ENCODE data around the gene KIF9.

Gene KIF9

DNA sequence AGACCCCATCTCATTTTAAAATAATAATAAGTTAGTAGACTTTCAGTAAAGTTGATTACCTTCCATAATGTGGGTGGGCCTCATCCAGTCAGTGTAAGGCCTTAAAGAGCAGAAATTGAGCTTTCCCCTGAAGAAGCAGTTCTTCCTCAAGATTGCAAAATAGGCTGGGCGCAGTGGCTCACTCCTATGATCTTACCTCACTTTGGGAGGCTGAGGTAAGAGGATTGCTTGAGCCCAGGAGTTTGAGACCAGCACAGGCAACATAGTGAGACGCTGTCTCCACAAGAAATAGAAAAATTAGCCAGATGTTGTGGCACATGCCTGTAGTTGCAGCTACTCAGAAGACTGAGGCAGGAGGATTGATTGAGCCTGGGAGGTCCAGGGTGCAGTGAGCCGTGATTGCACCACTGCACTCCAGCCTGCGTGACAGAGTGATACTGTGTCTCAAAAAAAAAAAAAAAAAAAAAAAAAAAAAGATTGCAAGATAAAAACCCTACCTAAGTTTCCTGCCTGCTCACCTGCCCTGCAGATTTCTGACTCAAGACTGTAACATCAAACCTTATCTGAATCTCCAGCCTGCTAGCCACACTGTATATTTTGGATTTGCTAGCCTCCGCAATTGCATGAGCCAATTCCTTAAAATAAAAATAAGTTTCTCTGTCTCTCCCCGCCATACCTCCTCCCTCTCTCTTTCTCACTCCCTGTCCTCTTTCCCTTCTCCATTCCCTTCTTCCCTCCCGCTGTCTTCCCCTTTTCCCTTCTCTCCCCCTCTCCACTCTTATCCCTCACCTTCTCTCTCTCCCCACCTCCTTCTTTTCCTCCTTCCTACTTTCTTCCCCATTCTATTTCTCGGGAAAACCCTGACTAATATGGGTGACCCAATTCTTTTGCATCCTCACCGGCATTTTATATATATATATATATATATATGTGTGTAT lies 17.1 kb upstream of the KIF9 start:
- DNase-seq (ENCODE audit: low read depth): no peak

DNA sequence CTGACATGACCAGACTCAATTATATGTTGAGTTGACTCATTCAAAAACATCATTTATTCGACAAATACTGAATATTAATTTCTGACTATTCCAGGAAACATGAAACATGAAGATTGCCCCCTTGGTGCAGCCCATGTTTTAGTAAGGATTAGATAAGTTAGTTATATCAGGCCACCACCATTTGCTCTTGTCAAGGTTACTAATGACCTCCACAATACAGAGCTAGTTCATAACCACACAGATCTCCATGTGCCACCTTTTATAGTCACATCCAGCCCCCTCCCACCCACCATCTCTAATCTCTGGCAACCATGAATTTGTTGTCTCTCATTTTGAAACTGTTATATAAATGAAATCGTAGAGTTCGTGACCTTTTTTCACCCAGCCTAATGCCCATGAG lies 15.8 kb upstream of the KIF9 start:
- no peak overlapping the region for H3K4me3 ChIP-seq (ENCODE audit: low read depth, low read length)
- no peak for DNase-seq (ENCODE audit: low read depth)
- TF ChIP-seq, protein P1, sequence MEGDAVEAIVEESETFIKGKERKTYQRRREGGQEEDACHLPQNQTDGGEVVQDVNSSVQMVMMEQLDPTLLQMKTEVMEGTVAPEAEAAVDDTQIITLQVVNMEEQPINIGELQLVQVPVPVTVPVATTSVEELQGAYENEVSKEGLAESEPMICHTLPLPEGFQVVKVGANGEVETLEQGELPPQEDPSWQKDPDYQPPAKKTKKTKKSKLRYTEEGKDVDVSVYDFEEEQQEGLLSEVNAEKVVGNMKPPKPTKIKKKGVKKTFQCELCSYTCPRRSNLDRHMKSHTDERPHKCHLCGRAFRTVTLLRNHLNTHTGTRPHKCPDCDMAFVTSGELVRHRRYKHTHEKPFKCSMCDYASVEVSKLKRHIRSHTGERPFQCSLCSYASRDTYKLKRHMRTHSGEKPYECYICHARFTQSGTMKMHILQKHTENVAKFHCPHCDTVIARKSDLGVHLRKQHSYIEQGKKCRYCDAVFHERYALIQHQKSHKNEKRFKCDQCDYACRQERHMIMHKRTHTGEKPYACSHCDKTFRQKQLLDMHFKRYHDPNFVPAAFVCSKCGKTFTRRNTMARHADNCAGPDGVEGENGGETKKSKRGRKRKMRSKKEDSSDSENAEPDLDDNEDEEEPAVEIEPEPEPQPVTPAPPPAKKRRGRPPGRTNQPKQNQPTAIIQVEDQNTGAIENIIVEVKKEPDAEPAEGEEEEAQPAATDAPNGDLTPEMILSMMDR (IDR thresholded peaks at IDR 0.05; ENCODE audit: insufficient read depth, low read depth, low read length, missing control alignments): no peak

More for the DNA sequence above, 17.1 kb upstream of the KIF9 start:
- TF ChIP-seq, protein P1 (IDR thresholded peaks at IDR 0.05; ENCODE audit: insufficient read depth, low read depth, low read length, missing control alignments): no peak
- no peak overlapping the region for H3K4me3 ChIP-seq (ENCODE audit: low read depth, low read length)

GRCh38 chr3:47296562-47297302 lies 14.1 kb upstream of the KIF9 start:
- TF ChIP-seq, protein P1 (IDR thresholded peaks at IDR 0.05; ENCODE audit: insufficient read depth, low read depth, low read length, missing control alignments): no peak
- no peak overlapping the region for H3K4me3 ChIP-seq (ENCODE audit: low read depth, low read length)
- DNase-seq (ENCODE audit: low read depth): peak; percentile 31

- DNase-seq (ENCODE audit: low read depth): peak; percentile 43
- TF ChIP-seq, protein P1 (IDR thresholded peaks at IDR 0.05; ENCODE audit: insufficient read depth, low read depth, low read length, missing control alignments): no peak
- no peak overlapping the region for H3K4me3 ChIP-seq (ENCODE audit: low read depth, low read length)
Measured at GRCh38 chr3:47295976-47296375, 13.4 kb upstream of the KIF9 start.

DNA sequence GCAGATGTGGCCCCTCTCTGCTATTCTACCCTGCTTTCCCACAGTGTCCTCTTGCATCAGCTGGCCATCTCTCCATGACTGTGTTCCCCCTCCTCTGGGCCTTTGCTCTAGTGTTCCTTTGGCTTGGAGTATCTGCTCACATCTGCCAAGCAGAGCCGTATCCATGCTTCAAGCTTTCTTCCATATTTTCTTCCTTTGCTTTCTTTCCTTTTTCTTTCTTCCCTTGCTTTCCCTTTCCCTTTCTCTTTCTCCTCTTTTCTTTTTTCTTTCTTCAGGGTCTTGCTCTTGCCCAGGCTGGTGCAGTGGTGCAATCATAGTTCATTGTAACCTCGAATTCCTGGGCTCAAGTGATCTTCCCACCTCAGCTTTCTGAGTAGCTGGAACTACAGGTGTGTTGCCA lies 12.7 kb upstream of the KIF9 start:
- DNase-seq (ENCODE audit: low read depth): no peak
- TF ChIP-seq, protein P1 (IDR thresholded peaks at IDR 0.05; ENCODE audit: insufficient read depth, low read depth, low read length, missing control alignments): no peak

GRCh38 chr3:47294392-47294791 lies 11.8 kb upstream of the KIF9 start:
- TF ChIP-seq, protein P1 (IDR thresholded peaks at IDR 0.05; ENCODE audit: insufficient read depth, low read depth, low read length, missing control alignments): no peak
- H3K4me3 ChIP-seq (ENCODE audit: low read depth, low read length): no peak overlapping the region
- no peak for DNase-seq (ENCODE audit: low read depth)

More for the DNA sequence above, 12.7 kb upstream of the KIF9 start:
- H3K4me3 ChIP-seq (ENCODE audit: low read depth, low read length): no peak overlapping the region

Data from GM12865 (cell line).